HepG2 (cell line): ENCODE measurements around the gene ATP4A. TPM values are rescaled to one million over a fixed set of nuclear protein-coding genes. Genes with fewer than 3 reads are reported as not detected.

Source experiments
- ARHGAP35 ChIP-seq: sonication (generic); formaldehyde crosslinking; IDR thresholded peaks from 2 replicates; pipeline ENCODE4 v1.9.0; 2022; ENCODE audit warnings: mild to moderate bottlenecking, inconsistent platforms, moderate library complexity, missing genetic modification reagents, borderline replicate concordance
- DR1 ChIP-seq: sonication (generic); formaldehyde crosslinking; IDR thresholded peaks from 2 replicates; pipeline ENCODE4 v1.8.0; 2021; ENCODE audit warnings: mild to moderate bottlenecking, missing genetic modification reagents, inconsistent platforms
- HOXA3 ChIP-seq: sonication (generic); formaldehyde crosslinking; IDR thresholded peaks from 2 replicates; pipeline ENCODE4 v1.5.0; 2020; ENCODE audit warnings: missing genetic modification reagents
- HOXA7 ChIP-seq: sonication (generic); formaldehyde crosslinking; IDR thresholded peaks from 2 replicates; pipeline ENCODE4 v1.8.1; 2022; ENCODE audit warnings: mild to moderate bottlenecking, missing genetic modification reagents, moderate library complexity
- IRX3 ChIP-seq: sonication (generic); formaldehyde crosslinking; IDR thresholded peaks from 2 replicates; pipeline ENCODE4 v1.8.1; 2023; ENCODE audit warnings: mild to moderate bottlenecking, low read depth, missing genetic modification reagents, borderline replicate concordance
- JUNB ChIP-seq: sonication (generic); formaldehyde crosslinking; IDR thresholded peaks from 2 replicates; pipeline ENCODE4 v1.8.0; 2022; ENCODE audit warnings: missing genetic modification reagents, mild to moderate bottlenecking, borderline replicate concordance
- MAF1 ChIP-seq: sonication (generic); formaldehyde crosslinking; IDR thresholded peaks from 2 replicates; pipeline ENCODE4 v1.5.0; 2020; ENCODE audit warnings: missing genetic modification reagents, borderline replicate concordance
- NFATC3 ChIP-seq: sonication (generic); formaldehyde crosslinking; IDR thresholded peaks from 2 replicates; pipeline ENCODE4 v1.5.1; 2020; ENCODE audit warnings: mild to moderate bottlenecking, missing genetic modification reagents
- POLR2A ChIP-seq, 2 experiments: IDR thresholded peaks; 2 replicates each; pipeline ENCODE4 v1.6.1; 2011; ENCODE audit warnings: low read depth in 2 of 2, low read length in 2 of 2, mild to moderate bottlenecking in 1 of 2, moderate library complexity in 1 of 2; ENCODE audit not compliant: insufficient read depth in 1 of 2
- PPARG ChIP-seq: conservative IDR thresholded peaks from 2 replicates; pipeline ENCODE4 v1.6.1; 2016; ENCODE audit warnings: missing biosample characterization, missing genetic modification reagents
- SOX5 ChIP-seq: IDR thresholded peaks from 2 replicates; pipeline ENCODE4 v1.6.1; 2016; ENCODE audit warnings: borderline replicate concordance
- SP1 ChIP-seq, 2 experiments: fragments of 450-650 bp in 1 of 2; sonication (generic) in 1 of 2; formaldehyde crosslinking in 1 of 2; IDR thresholded peaks; 2 replicates each; pipeline versions ENCODE4 v1.4.0 to v1.6.1; 2016 to 2020; ENCODE audit warnings: missing genetic modification reagents in 1 of 2
- TMF1 ChIP-seq: sonication (generic); formaldehyde crosslinking; IDR thresholded peaks from 2 replicates; pipeline ENCODE4 v1.8.1; 2022; ENCODE audit warnings: low read depth, missing genetic modification reagents
- YEATS4 ChIP-seq: sonication (generic); formaldehyde crosslinking; IDR thresholded peaks from 2 replicates; pipeline ENCODE4 v1.4.0; 2020; ENCODE audit warnings: missing genetic modification reagents, borderline replicate concordance
- ZBTB7A ChIP-seq: sonication (generic); formaldehyde crosslinking; IDR thresholded peaks from 2 replicates; pipeline ENCODE4 v1.8.0; 2022; ENCODE audit warnings: mild to moderate bottlenecking, missing genetic modification reagents
- ZBTB7B ChIP-seq: sonication (generic); formaldehyde crosslinking; IDR thresholded peaks from 2 replicates; pipeline ENCODE4 v1.4.0; 2020; ENCODE audit warnings: missing genetic modification reagents
- ZNF7 ChIP-seq: IDR thresholded peaks from 2 replicates; pipeline ENCODE4 v1.6.1; 2016; ENCODE audit warnings: missing biosample characterization, missing genetic modification reagents
- ZNF720 ChIP-seq: sonication (generic); formaldehyde crosslinking; IDR thresholded peaks from 2 replicates; pipeline ENCODE4 v1.4.0; 2020; ENCODE audit warnings: missing genetic modification reagents
- ZZZ3 ChIP-seq: sonication (generic); formaldehyde crosslinking; IDR thresholded peaks from 2 replicates; pipeline ENCODE4 v1.4.0; 2020; ENCODE audit warnings: missing genetic modification reagents, mild to moderate bottlenecking, borderline replicate concordance
- polyA plus RNA-seq, 8 experiments: library from polyadenylated mRNA; depleted of rRNA in 3 of 8; stranded (reverse) in 7 of 8; unstranded in 1 of 8; fragments of >200 nt; fragmentation: Illumina TruSeq in 4 of 8; extraction: Trizol in 4 of 8; gene quantifications; 2 replicates each; pipeline versions ENCODE4 v1.2.1 to v1.2.3, GENCODE V29; 2011 to 2016; ENCODE audit warnings: low read depth in 4 of 8, missing spikeins in 1 of 8, mixed read lengths in 1 of 8; ENCODE audit not compliant: insufficient read depth in 1 of 8
- total RNA-seq, 5 experiments: library from RNA; depleted of rRNA; stranded (reverse); fragments of >200 nt; fragmentation: Illumina TruSeq; extraction: Trizol; gene quantifications; 2 replicates each; pipeline ENCODE4 v1.2.3, GENCODE V29; 2016; ENCODE audit warnings: low read depth in 1 of 5
- TF ChIP-seq, protein P1 (sequence below): sonication (generic); formaldehyde crosslinking; IDR thresholded peaks from 2 replicates; pipeline ENCODE4 v1.4.0; 2020; ENCODE audit warnings: missing genetic modification reagents
- TF ChIP-seq, protein P2 (sequence below): sonication (generic); formaldehyde crosslinking; IDR thresholded peaks from 2 replicates; pipeline ENCODE4 v1.4.0; 2020; ENCODE audit warnings: missing genetic modification reagents, mild to moderate bottlenecking, borderline replicate concordance
- TF ChIP-seq, protein P3 (sequence below): sonication (generic); formaldehyde crosslinking; IDR thresholded peaks from 2 replicates; pipeline ENCODE4 v1.4.0; 2020; ENCODE audit warnings: mild to moderate bottlenecking, missing genetic modification reagents
- TF ChIP-seq, protein P4 (sequence below): sonication (generic); formaldehyde crosslinking; IDR thresholded peaks from 2 replicates; pipeline ENCODE4 v1.4.0; 2020; ENCODE audit warnings: missing genetic modification reagents
- TF ChIP-seq, protein P5 (sequence below): sonication (generic); IDR thresholded peaks from 2 replicates; pipeline ENCODE4 v1.6.1; 2016; ENCODE audit warnings: low read depth, borderline replicate concordance

ATP4A gene
- total and polyA plus RNA-seq, 2 of the 13 experiments (the other 11 are each of a cell fraction or from before 2014, with no cell fraction given) = 0.08 to 0.11 TPM

- TF ChIP-seq MAF1 (CRISPR knock-in tag) (no peak), JUNB (CRISPR knock-in tag) (no peak; the same call in 1 of the 2 replicates), ZBTB7B (peak; percentile 97), POLR2A (IDR thresholded peaks at IDR 0.05; ENCODE audit: insufficient read depth in 1 of 2, low read depth in 2 of 2, low read length in 2 of 2) (no peak), DR1 (CRISPR knock-in tag) (no peak), IRX3 (CRISPR knock-in tag) (no peak), ZZZ3 (CRISPR knock-in tag) (no peak), SOX5 (CRISPR knock-in tag) (peak; percentile 83), NFATC3 (no peak), ZNF7 (no peak), PPARG (CRISPR knock-in tag) (no peak), HOXA7 (CRISPR knock-in tag) (no peak), HOXA3 (CRISPR knock-in tag) (peak; percentile 71), ZNF720 (CRISPR knock-in tag) (no peak), TMF1 (CRISPR knock-in tag) (no peak), ZBTB7A (no peak), ARHGAP35 (no peak), YEATS4 (CRISPR knock-in tag) (no peak), SP1 (IDR thresholded peaks at IDR 0.05) (no peak), SP1 (CRISPR knock-in tag; IDR thresholded peaks at IDR 0.05) (0 out of 2 replicates have a peak, but pooled peaks have one; percentile 25)
- TF ChIP-seq, protein P1, sequence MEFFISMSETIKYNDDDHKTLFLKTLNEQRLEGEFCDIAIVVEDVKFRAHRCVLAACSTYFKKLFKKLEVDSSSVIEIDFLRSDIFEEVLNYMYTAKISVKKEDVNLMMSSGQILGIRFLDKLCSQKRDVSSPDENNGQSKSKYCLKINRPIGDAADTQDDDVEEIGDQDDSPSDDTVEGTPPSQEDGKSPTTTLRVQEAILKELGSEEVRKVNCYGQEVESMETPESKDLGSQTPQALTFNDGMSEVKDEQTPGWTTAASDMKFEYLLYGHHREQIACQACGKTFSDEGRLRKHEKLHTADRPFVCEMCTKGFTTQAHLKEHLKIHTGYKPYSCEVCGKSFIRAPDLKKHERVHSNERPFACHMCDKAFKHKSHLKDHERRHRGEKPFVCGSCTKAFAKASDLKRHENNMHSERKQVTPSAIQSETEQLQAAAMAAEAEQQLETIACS (CRISPR knock-in tag) = no peak
- TF ChIP-seq, protein P2, sequence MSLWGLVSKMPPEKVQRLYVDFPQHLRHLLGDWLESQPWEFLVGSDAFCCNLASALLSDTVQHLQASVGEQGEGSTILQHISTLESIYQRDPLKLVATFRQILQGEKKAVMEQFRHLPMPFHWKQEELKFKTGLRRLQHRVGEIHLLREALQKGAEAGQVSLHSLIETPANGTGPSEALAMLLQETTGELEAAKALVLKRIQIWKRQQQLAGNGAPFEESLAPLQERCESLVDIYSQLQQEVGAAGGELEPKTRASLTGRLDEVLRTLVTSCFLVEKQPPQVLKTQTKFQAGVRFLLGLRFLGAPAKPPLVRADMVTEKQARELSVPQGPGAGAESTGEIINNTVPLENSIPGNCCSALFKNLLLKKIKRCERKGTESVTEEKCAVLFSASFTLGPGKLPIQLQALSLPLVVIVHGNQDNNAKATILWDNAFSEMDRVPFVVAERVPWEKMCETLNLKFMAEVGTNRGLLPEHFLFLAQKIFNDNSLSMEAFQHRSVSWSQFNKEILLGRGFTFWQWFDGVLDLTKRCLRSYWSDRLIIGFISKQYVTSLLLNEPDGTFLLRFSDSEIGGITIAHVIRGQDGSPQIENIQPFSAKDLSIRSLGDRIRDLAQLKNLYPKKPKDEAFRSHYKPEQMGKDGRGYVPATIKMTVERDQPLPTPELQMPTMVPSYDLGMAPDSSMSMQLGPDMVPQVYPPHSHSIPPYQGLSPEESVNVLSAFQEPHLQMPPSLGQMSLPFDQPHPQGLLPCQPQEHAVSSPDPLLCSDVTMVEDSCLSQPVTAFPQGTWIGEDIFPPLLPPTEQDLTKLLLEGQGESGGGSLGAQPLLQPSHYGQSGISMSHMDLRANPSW = no peak
- TF ChIP-seq, protein P3, sequence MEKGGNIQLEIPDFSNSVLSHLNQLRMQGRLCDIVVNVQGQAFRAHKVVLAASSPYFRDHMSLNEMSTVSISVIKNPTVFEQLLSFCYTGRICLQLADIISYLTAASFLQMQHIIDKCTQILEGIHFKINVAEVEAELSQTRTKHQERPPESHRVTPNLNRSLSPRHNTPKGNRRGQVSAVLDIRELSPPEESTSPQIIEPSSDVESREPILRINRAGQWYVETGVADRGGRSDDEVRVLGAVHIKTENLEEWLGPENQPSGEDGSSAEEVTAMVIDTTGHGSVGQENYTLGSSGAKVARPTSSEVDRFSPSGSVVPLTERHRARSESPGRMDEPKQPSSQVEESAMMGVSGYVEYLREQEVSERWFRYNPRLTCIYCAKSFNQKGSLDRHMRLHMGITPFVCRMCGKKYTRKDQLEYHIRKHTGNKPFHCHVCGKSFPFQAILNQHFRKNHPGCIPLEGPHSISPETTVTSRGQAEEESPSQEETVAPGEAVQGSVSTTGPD (CRISPR knock-in tag) = no peak
- TF ChIP-seq, protein P4, sequence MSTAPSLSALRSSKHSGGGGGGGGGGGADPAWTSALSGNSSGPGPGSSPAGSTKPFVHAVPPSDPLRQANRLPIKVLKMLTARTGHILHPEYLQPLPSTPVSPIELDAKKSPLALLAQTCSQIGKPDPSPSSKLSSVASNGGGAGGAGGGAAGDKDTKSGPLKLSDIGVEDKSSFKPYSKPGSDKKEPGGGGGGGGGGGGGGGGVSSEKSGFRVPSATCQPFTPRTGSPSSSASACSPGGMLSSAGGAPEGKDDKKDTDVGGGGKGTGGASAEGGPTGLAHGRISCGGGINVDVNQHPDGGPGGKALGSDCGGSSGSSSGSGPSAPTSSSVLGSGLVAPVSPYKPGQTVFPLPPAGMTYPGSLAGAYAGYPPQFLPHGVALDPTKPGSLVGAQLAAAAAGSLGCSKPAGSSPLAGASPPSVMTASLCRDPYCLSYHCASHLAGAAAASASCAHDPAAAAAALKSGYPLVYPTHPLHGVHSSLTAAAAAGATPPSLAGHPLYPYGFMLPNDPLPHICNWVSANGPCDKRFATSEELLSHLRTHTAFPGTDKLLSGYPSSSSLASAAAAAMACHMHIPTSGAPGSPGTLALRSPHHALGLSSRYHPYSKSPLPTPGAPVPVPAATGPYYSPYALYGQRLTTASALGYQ (CRISPR knock-in tag) = peak; percentile 54; the same call in 1 of the 2 replicates
- TF ChIP-seq, protein P5, sequence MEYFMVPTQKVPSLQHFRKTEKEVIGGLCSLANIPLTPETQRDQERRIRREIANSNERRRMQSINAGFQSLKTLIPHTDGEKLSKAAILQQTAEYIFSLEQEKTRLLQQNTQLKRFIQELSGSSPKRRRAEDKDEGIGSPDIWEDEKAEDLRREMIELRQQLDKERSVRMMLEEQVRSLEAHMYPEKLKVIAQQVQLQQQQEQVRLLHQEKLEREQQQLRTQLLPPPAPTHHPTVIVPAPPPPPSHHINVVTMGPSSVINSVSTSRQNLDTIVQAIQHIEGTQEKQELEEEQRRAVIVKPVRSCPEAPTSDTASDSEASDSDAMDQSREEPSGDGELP = no peak
Observed at GRCh38 chr19:35569281-35569781, 5.9 kb upstream of the ATP4A start (continued).
